Left ventricle myocardium inferior (tissue), 1 donor: Measurements from ENCODE around the gene TRIOBP. TPM values are rescaled to one million over a fixed set of nuclear protein-coding genes. Genes with fewer than 3 reads are reported as not detected.
"Not testable (repeated sequence)": the region's sequence is repeated elsewhere in the genome, so short reads cannot be mapped to it uniquely, and the experiment has no call there.

Source experiments
- DNase-seq: peaks from one replicate; pipeline ENCODE4 v3.0.0-alpha.2; 2020
- H3K27ac ChIP-seq: fragments of 200-600 bp; replicated peaks from 2 replicates; pipeline ENCODE4 v1.8.0; 2021
- H3K27me3 ChIP-seq: fragments of 200-600 bp; 2 replicates; pipeline ENCODE4 v1.8.0; 2021; ENCODE audit warnings: low read depth
- H3K36me3 ChIP-seq: fragments of 200-600 bp; 2 replicates; pipeline ENCODE4 v1.8.0; 2021
- H3K4me1 ChIP-seq: fragments of 200-600 bp; 2 replicates; pipeline ENCODE4 v1.8.0; 2021
- H3K4me3 ChIP-seq: fragments of 200-600 bp; 2 replicates; pipeline ENCODE4 v1.8.0; 2021; ENCODE audit warnings: mild to moderate bottlenecking, moderate library complexity
- H3K9me3 ChIP-seq: fragments of 200-600 bp; replicated peaks from 2 replicates; pipeline ENCODE4 v1.8.0; 2021
- CTCF ChIP-seq: fragments of 200-600 bp; IDR thresholded peaks from 2 replicates; pipeline ENCODE4 v1.8.0; 2021; ENCODE audit warnings: antibody characterized with exemption, mild to moderate bottlenecking, borderline replicate concordance
- intact Hi-C: fragments of 100-400 bp; cut with micrococcal nuclease; formaldehyde crosslinking; loops from one replicate; pipeline ENCODE4 v1.11.0; 2022
- total RNA-seq: library from RNA; stranded (reverse); fragmentation: NEBNext Ultra II Directional; extraction: Animal tissue kit (Norgen Biotek cat#: 25700); gene quantifications from one replicate; pipeline ENCODE4 v1.2.1, GENCODE V29; 2021
- donor health status: DM: no; HTN: yes; CAD: no; lungs with severe emphysema.

TRIOBP gene
- total RNA-seq, 1 donor from 2014 or later: 86.5 TPM

- H3K9me3 ChIP-seq: no peaks in the 10 kb centered on the region
- no peaks in the 10 kb centered on the region for H3K36me3 ChIP-seq
- peak overlapping the region; percentile 50 for H3K27ac ChIP-seq
- no peaks in the 10 kb centered on the region for H3K27me3 ChIP-seq
- DNase-seq: no peak
- TF ChIP-seq CTCF: no peak
- H3K4me3 ChIP-seq: no peak overlapping the region
- intact Hi-C loops: no loop called here
- H3K4me1 ChIP-seq: peaks cover 17% of the 10 kb centered on the region
Measured at GRCh38 chr22:37654563-37655251, 42.1 kb upstream of the TRIOBP start.

GRCh38 chr22:37655252-37655563 lies 41.6 kb upstream of the TRIOBP start:
- Histone ChIP-seq H3K4me3 (no peak overlapping the region), H3K27me3 (no peaks in the 10 kb centered on the region), H3K4me1 (peaks cover 22% of the 10 kb centered on the region), H3K36me3 (no peaks in the 10 kb centered on the region), H3K27ac (peak overlapping the region; percentile 50), H3K9me3 (no peaks in the 10 kb centered on the region)
- no peak for DNase-seq
- no peak for TF ChIP-seq CTCF
- intact Hi-C loops: no loop called here

- H3K9me3 ChIP-seq, intact Hi-C loops, H3K36me3 ChIP-seq, H3K4me3 ChIP-seq, DNase-seq, H3K27me3 ChIP-seq: not testable (repeated sequence)
- Histone ChIP-seq H3K27ac (peak overlapping the region; percentile 50), H3K4me1 (peaks cover 35% of the 10 kb centered on the region)
Measured at GRCh38 chr22:37656583-37656982, 40.3 kb upstream of the TRIOBP start.

- intact Hi-C loops: no loop called here
- Histone ChIP-seq H3K27ac (peak overlapping the region; percentile 86), H3K4me3 (peak overlapping the region; percentile 74), H3K4me1 (peaks cover 45% of the 10 kb centered on the region), H3K36me3 (no peaks in the 10 kb centered on the region), H3K9me3 (no peaks in the 10 kb centered on the region), H3K27me3 (no peaks in the 10 kb centered on the region)
- TF ChIP-seq CTCF: no peak
- DNase-seq: no peak
Measured at GRCh38 chr22:37657590-37658132, 39.2 kb upstream of the TRIOBP start.

- intact Hi-C loops: no loop called here
- no peaks in the 10 kb centered on the region for H3K27me3 ChIP-seq
Measured at GRCh38 chr22:37658133-37659065, 38.4 kb upstream of the TRIOBP start, which contains the start of gene PDXP. PDXP (plus strand) TSS chr22:37658723; CDS start chr22:37658783, 60 bp downstream.

More at GRCh38 chr22:37658133-37659065, 38.4 kb upstream of the TRIOBP start, which contains the start of gene PDXP:
- Histone ChIP-seq H3K4me1 (peaks cover 45% of the 10 kb centered on the region), H3K9me3 (no peaks in the 10 kb centered on the region), H3K4me3 (peak within 1 kb of the TSS; percentile 74), H3K36me3 (no peaks in the 10 kb centered on the region), H3K27ac (peak within 1 kb of the TSS; percentile 86)
- peak; percentile 99 for DNase-seq
- TF ChIP-seq CTCF: no peak
